Bronchial epithelial cell (primary cell): ENCODE measurements around the gene PUM1. TPM values are rescaled to one million over a fixed set of nuclear protein-coding genes. Genes with fewer than 3 reads are reported as not detected.

Experiments
- DNase-seq: peaks from one replicate; pipeline ENCODE4 v3.0.0-alpha.2; 2010; ENCODE audit warnings: low read depth
- FAIRE-seq: peaks from 2 replicates; lab custom pipeline; 2011; peaks lifted over from hg19 to GRCh38; lab: Jason Lieb, UNC
- H3K27me3 ChIP-seq: 2 replicates; pipeline ENCODE4 v1.5.1; 2011; ENCODE audit warnings: low read length; ENCODE audit not compliant: control insufficient read depth, insufficient read depth
- H3K36me3 ChIP-seq: 2 replicates; pipeline ENCODE4 v1.5.1; 2011; ENCODE audit warnings: low read length; ENCODE audit not compliant: control insufficient read depth, insufficient read depth
- H3K4me3 ChIP-seq: 2 replicates; pipeline ENCODE4 v1.5.1; 2011; ENCODE audit warnings: mild to moderate bottlenecking, low read depth, low read length, control low read depth
- total RNA-seq: library from RNA; depleted of rRNA; stranded (reverse); fragments of >200 nt; gene quantifications from 2 replicates; pipeline ENCODE4 v1.2.1, GENCODE V29; 2014
- TF ChIP-seq, protein P1 (sequence below): IDR thresholded peaks from 2 replicates; pipeline ENCODE4 v1.5.1; 2011; ENCODE audit warnings: mild to moderate bottlenecking, moderate library complexity, low read length, control low read depth, inconsistent platforms; ENCODE audit not compliant: insufficient read depth, severe bottlenecking

Gene PUM1
- total RNA-seq, 1 donor from 2014 or later: 38.7 TPM

DNA sequence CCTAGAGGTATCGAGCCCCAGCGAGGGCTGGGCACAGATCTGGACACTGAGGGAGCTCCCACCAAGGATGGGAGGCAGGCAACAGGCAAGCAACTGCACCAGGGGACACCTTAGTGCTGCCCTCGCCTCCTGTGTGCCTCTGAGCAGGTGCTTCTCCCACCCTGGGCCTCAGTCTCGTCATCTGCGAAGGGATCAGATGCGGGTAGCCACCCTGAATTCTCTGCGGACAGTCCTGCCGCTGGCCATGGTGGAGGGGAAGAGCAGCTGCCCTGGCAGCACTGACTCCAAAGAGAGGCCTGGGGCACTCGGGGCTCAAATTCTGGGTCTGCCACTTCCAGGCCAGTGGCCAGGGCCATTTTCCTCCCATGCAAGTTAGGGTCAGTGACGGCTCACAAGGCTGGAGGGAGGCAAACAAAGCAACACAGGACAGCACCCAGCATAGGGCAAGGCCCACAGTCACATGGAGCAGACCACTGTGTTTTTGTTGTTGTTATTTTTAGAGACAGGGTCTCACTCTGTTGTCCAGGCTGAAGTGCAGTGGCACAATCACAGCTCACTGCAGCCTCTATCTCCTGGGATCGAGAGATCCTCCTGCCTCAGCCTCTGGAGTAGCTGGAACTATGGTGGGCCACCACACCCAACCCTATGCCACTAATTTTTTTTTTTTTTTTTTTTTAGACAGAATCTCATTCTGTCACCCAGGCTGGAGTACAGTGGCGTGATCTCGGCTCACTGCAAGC lies 149.9 kb downstream of the PUM1 start:
- Histone ChIP-seq H3K27me3 (no peaks in the 10 kb centered on the region), H3K4me3 (no peak overlapping the region), H3K36me3 (no peaks in the 10 kb centered on the region)
- FAIRE-seq (no peak), DNase-seq (no peak)
- TF ChIP-seq, protein P1, sequence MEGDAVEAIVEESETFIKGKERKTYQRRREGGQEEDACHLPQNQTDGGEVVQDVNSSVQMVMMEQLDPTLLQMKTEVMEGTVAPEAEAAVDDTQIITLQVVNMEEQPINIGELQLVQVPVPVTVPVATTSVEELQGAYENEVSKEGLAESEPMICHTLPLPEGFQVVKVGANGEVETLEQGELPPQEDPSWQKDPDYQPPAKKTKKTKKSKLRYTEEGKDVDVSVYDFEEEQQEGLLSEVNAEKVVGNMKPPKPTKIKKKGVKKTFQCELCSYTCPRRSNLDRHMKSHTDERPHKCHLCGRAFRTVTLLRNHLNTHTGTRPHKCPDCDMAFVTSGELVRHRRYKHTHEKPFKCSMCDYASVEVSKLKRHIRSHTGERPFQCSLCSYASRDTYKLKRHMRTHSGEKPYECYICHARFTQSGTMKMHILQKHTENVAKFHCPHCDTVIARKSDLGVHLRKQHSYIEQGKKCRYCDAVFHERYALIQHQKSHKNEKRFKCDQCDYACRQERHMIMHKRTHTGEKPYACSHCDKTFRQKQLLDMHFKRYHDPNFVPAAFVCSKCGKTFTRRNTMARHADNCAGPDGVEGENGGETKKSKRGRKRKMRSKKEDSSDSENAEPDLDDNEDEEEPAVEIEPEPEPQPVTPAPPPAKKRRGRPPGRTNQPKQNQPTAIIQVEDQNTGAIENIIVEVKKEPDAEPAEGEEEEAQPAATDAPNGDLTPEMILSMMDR: no peak

DNA sequence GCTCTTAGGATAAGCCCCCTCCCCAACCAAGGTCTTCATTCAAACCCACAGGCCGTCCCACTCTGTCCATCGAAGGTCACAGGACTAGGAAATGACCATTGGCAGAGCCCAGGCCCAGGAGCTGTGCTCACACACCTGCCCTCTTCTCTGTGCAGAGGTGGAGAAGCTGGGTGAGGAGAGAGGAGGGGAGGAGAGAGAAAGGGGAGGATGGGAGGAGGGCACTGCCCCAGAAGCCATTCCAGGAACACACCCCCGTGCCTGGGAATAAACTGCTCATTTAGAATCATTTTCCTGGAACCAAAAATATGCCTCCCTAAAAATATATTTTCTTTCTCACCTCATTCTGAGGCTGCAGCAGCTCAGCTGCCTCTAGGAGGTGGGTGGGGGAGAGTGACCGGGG lies 150.6 kb downstream of the PUM1 start:
- no peaks in the 10 kb centered on the region for H3K27me3 ChIP-seq
- no peak for FAIRE-seq
- no peak for DNase-seq
- TF ChIP-seq, protein P1: no peak
- H3K4me3 ChIP-seq: no peak overlapping the region
- H3K36me3 ChIP-seq: no peaks in the 10 kb centered on the region

DNA sequence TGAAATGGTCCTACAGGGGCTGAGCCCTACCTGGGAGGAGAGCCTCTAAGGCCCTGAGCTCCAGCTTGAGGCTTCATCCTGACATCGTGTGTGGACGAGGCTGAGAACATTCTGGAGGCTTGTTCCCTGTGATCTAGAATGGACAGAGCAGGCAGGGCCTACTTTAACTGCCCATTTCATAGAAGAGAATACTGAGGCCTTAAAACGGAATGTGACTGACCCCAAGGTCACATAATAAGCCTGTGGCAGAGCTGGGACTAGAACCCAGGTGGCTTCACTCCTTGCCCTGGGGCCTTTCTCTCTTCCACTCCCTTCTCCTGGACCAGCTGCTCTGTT lies 151.0 kb downstream of the PUM1 start:
- no peak for FAIRE-seq
- Histone ChIP-seq H3K27me3 (no peaks in the 10 kb centered on the region), H3K4me3 (no peak overlapping the region), H3K36me3 (no peaks in the 10 kb centered on the region)
- no peak for DNase-seq
- TF ChIP-seq, protein P1: no peak

DNA sequence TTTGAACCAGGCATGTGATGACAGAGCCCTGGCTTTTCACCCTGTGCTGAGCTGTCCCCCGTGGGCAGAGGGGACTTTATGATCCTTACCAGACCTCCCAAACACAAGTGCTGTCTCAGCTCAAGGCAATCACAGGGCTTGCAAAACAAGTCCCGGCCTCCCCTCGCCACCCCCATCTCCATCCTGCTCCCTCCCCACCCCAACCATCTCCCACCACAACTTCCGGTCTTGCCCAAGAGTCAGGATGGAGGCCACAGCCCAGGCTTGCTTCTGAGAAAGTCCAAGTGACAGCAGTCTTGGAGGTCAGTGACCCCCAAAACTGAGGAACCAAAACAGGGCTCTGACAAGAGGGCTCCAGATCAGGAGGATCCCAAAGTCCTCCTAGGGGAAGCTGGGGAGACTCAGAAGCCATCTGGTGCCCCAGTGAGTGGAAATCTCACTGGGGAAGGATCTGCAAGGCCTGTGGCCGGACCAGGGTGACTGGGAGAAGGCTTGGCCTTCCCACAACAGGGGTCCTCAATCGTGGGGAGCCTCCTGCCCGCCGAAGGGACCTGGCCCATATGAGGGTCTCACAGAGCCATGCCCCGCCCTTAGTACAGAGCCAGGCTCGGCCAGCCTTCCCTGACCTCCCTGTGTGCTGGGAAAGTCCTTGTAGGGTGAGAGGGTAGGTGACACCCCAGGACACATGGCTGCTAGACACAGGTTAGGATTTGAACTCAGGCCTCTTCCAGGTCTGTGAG lies 152.4 kb downstream of the PUM1 start:
- TF ChIP-seq, protein P1: no peak
- FAIRE-seq: no peak

DNA sequence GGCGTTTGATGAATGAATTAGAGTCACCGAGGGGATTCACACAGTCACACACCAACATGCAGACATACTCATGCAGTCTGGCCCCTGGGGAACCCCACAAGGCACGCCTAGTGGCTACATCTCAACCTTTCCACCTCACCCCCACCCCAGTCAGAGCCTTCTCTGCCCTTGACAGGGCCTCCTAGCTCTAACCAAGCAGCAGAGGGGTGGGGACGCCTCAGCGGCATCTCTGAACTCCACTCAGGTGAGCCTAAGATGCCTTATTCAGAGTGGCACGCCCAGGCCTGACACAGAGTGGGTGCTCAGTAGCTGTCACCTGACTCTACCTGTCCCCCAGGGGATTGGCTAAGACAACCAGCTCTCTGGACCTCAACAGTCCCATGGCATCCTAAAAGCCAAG lies 153.3 kb downstream of the PUM1 start:
- no peak overlapping the region for H3K4me3 ChIP-seq
- DNase-seq (no peak), FAIRE-seq (no peak)
- TF ChIP-seq, protein P1: no peak
- no peaks in the 10 kb centered on the region for H3K27me3 ChIP-seq
- H3K36me3 ChIP-seq: no peaks in the 10 kb centered on the region

More for the DNA sequence above, 152.4 kb downstream of the PUM1 start:
- DNase-seq: no peak
- H3K27me3 ChIP-seq: no peaks in the 10 kb centered on the region
- H3K36me3 ChIP-seq: no peaks in the 10 kb centered on the region
- H3K4me3 ChIP-seq: no peak overlapping the region
